ENCODE results near the gene MCM3. TPM values are rescaled to one million over a fixed set of nuclear protein-coding genes. Genes with fewer than 3 reads are reported as not detected.

MCM3 gene
- polyA plus RNA-seq, 1 donor = 55.9 TPM

DNA sequence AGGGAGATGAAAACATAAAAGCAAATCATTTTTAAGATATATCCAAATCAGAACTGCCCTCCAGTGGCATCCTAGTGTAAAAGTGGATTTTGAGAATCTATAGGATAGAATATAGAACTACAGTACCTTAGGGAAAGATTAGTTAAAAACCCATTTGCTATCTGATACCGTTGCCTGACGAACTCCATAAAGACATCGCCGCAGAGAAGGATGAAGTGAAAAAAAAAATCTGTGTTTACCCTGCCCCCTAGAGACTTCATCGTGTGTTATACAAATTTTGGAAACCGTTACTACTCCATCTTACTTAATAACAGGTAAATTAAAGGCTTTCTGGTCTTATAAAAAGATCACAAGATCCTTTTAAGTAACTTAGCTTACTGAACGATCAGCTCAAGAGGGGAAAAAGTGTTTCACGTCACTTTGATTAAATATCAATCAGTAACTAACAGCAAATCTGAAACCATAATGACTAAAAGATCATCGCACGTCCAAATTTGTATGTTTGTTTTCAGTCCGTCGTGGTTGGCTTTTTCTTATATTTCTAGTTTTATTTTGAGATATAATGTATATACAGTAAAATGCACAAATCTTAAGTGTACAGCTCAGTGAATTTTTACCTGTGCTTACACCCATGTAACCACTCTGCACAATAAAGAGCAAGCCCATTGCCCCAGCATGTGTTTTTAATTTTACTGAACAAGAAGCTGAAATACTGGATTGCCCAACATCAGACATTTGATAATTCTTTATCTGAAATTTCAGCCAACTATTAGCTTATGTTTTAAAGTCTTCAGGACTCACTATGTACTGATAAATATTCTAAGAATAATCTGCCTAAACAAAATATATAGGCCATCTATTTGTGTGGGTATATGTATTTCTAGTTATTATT, 881 bp upstream of the MCM3 start:
- Histone ChIP-seq H3K4me3 (ENCODE audit: low read length) (peak overlapping the region; percentile 41), H3K27me3 (ENCODE audit: control insufficient read depth, insufficient read depth, low read length) (no peaks in the 10 kb centered on the region), H3K9me3 (ENCODE audit: control insufficient read depth, low read depth, low read length) (no peaks in the 10 kb centered on the region), H3K36me3 (ENCODE audit: control insufficient read depth, insufficient read depth, low read length) (peaks cover 21% of the 10 kb centered on the region), H3K27ac (ENCODE audit: low read length) (no peak overlapping the region), H3K4me1 (ENCODE audit: control insufficient read depth, insufficient read depth, low read length) (no peaks in the 10 kb centered on the region)
- WGBS (ENCODE audit: insufficient coverage, low lambda C conversion rate) = 22% methylated on average over 6 of the region's 12 CpGs
- DNase-seq = no peak

DNA sequence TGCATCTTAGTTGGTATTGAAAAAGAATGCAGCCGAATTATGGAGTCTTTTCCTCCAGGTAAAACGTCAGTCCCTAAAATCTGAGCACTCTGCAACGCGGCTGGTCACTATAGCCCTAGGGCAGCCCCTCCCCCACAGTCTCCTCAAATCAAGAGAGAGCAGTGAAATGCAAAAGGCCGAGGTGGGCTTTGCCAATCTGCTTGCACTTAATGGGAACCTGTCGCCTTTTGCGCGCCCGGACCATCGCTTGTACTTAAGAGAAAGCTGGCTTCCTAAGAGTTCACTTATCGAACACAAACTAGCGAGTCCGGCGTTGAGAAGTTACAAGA, 447 bp downstream of the MCM3 start:
- WGBS (ENCODE audit: insufficient coverage, low lambda C conversion rate) = no CpG with 5 or more reads among the region's 14 CpGs
- Histone ChIP-seq H3K27me3 (ENCODE audit: control insufficient read depth, insufficient read depth, low read length) (no peaks in the 10 kb centered on the region), H3K27ac (ENCODE audit: low read length) (peak overlapping the region; percentile 51), H3K9me3 (ENCODE audit: control insufficient read depth, low read depth, low read length) (no peaks in the 10 kb centered on the region), H3K4me1 (ENCODE audit: control insufficient read depth, insufficient read depth, low read length) (no peaks in the 10 kb centered on the region), H3K4me3 (ENCODE audit: low read length) (peak overlapping the region; percentile 78), H3K36me3 (ENCODE audit: control insufficient read depth, insufficient read depth, low read length) (peaks cover 32% of the 10 kb centered on the region)
- DNase-seq = no peak

DNA sequence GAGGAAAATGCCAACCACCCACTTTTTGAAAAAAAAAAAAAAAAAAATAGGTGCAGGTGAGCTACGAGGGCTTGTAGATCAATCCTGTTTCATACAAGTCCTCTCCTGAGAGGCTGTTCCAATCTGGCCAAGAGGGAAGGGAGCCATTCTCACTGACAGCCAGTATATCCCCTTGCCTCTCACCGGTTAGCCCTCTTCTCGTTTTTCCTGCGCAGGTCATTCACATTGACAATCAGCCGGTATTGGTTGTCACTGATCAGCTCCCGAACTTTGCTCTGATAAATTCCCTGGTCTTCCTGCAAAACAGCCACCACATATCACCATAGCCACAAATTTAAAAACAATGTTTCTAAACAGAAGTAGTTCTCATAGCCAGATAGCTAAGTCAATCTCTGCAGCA, 1.4 kb downstream of the MCM3 start:
- Histone ChIP-seq H3K27ac (ENCODE audit: low read length) (no peak overlapping the region), H3K36me3 (ENCODE audit: control insufficient read depth, insufficient read depth, low read length) (peaks cover 41% of the 10 kb centered on the region), H3K9me3 (ENCODE audit: control insufficient read depth, low read depth, low read length) (no peaks in the 10 kb centered on the region), H3K4me3 (ENCODE audit: low read length) (peak overlapping the region; percentile 78), H3K27me3 (ENCODE audit: control insufficient read depth, insufficient read depth, low read length) (no peaks in the 10 kb centered on the region), H3K4me1 (ENCODE audit: control insufficient read depth, insufficient read depth, low read length) (no peaks in the 10 kb centered on the region)
- DNase-seq = no peak
- WGBS (ENCODE audit: insufficient coverage, low lambda C conversion rate) = 17% methylated on average over 1 of the region's 6 CpGs

DNA sequence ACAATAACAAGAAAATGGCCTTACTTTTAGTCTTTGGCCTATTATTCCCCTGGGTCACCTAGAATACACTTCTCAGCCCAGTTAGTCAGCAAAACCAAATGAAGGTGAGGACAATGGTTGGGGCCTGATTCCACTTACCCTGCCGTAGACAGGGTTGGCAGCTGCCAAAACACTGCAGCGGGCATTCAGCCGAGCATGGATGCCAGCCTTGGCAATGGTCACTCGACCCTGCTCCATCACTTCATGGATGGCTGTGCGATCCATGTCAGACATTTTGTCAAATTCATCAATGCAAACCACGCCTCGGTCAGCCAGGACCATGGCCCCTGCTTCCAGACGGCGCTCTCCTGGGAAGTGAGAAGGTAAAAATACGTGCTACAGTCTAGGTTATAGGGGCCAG, 8.4 kb downstream of the MCM3 start:
- H3K36me3 ChIP-seq (ENCODE audit: control insufficient read depth, insufficient read depth, low read length) = peaks cover 83% of the 10 kb centered on the region
- no peak overlapping the region for H3K4me3 ChIP-seq (ENCODE audit: low read length)
- no CpG with 5 or more reads among the region's 10 CpGs for WGBS (ENCODE audit: insufficient coverage, low lambda C conversion rate)
- H3K27me3 ChIP-seq (ENCODE audit: control insufficient read depth, insufficient read depth, low read length) = no peaks in the 10 kb centered on the region
- no peak for DNase-seq
- no peak overlapping the region for H3K27ac ChIP-seq (ENCODE audit: low read length)
- no peaks in the 10 kb centered on the region for H3K9me3 ChIP-seq (ENCODE audit: control insufficient read depth, low read depth, low read length)
- no peaks in the 10 kb centered on the region for H3K4me1 ChIP-seq (ENCODE audit: control insufficient read depth, insufficient read depth, low read length)

DNA sequence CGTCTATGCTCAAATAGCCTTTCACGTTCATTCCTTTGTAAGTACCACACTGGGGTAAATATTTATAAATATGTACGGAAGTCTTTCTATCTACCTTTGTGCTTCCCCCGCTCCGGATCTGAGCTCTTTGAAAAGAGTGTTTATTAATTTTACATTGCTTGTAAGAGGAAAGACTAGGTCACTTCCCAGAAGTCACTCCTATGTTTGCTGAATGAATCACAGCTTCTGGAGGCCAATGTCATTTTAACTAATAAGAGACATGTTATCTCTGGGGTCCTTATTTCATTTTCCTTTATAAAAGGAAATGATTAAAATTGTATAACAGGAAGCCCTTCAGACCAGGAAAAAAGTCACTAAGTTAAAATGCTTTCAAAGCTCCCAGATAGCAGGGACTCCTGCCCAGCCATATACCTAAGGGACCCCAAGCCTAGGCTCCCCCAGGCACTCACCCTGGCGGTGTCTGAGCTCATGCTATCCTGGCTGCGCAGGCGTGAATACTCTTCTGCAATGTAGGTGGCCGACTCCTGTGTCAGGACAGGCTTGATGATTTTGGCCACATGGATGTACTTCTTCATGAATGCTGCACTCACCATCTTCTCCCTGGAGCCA, 12.6 kb downstream of the MCM3 start:
- Histone ChIP-seq H3K27me3 (ENCODE audit: control insufficient read depth, insufficient read depth, low read length) (no peaks in the 10 kb centered on the region), H3K9me3 (ENCODE audit: control insufficient read depth, low read depth, low read length) (no peaks in the 10 kb centered on the region), H3K4me1 (ENCODE audit: control insufficient read depth, insufficient read depth, low read length) (no peaks in the 10 kb centered on the region), H3K27ac (ENCODE audit: low read length) (no peak overlapping the region), H3K36me3 (ENCODE audit: control insufficient read depth, insufficient read depth, low read length) (peaks cover 81% of the 10 kb centered on the region), H3K4me3 (ENCODE audit: low read length) (no peak overlapping the region)
- DNase-seq = no peak
- WGBS (ENCODE audit: insufficient coverage, low lambda C conversion rate) = 88% methylated on average over 3 of the region's 9 CpGs

DNA sequence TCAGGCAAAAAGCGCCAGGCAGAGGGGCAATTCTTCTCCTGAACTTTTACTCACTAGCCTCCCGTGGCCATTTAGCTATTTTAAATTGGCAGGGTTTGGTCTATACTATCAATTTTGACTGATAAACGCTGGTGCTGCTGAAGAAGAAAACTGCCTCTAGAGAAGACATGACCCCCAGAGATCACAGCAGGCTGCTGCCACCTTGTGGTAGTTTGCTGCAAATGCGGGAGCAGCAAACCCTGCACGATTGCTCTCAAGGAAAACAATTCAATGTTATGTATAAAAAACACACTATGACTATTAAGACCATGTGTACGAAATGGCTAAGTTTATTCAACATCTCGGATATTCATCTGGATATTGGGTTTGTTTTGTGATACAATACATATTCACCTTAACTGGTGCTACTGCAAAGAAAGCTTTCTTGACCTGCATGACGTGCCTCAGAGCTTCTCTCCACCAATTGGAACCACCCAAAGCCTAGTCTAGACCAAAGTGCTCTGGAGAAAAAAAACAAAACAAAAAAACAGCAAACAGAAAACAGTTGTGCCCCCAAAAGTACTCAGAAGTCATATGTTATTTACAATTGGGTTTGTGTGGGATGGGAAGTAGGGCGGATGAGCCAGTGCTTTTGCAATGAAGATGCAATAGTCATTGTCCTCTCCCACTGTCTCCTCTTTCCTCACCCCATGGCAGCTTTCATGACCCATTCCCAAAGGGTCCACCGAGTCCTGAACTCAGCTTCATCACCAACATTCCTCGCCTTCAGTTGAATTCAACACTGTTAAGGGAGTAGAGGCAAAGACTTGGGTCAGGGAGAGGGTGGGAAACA, 20.6 kb downstream of the MCM3 start:
- Histone ChIP-seq H3K27me3 (ENCODE audit: control insufficient read depth, insufficient read depth, low read length) (no peaks in the 10 kb centered on the region), H3K4me1 (ENCODE audit: control insufficient read depth, insufficient read depth, low read length) (no peaks in the 10 kb centered on the region), H3K9me3 (ENCODE audit: control insufficient read depth, low read depth, low read length) (no peaks in the 10 kb centered on the region), H3K36me3 (ENCODE audit: control insufficient read depth, insufficient read depth, low read length) (peaks cover 61% of the 10 kb centered on the region), H3K27ac (ENCODE audit: low read length) (no peak overlapping the region), H3K4me3 (ENCODE audit: low read length) (no peak overlapping the region)
- peak; percentile 27 to 53 for DNase-seq
- 100% methylated on average over 1 of the region's 11 CpGs for WGBS (ENCODE audit: insufficient coverage, low lambda C conversion rate)

DNA sequence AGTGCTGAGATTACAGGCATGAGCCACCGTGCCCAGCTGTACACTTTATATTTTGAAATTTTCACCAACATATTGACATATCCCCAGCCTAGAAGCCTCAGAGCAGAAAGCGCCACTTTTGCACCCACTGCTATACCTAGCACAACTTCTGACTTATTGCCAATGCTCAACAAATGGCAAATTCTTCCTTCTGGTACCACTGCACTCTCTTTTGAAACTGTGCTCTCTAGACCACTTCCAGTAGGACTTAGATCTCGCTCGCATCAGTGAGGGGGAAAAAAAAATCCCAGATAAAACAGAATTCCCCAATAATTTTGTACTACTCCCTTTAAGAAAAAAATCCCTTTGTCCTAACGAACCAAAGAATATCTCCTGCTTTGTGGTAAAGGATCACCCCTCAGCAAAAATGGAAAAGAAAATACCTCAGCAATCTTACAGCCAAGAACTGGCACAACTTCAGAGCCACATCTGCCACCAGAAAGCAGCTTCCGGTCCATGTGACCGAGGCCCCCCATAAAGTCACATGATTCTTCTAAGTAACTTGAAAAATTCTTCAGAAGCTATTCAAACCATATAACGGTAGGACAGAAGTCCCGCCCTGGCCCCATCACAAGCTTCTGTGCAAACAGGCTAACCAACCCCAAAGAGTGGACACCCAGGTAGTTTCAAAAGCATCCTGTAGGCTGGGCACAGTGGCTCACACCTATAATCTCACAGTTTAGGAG, 21.8 kb downstream of the MCM3 start:
- Histone ChIP-seq H3K27me3 (ENCODE audit: control insufficient read depth, insufficient read depth, low read length) (no peaks in the 10 kb centered on the region), H3K9me3 (ENCODE audit: control insufficient read depth, low read depth, low read length) (no peaks in the 10 kb centered on the region), H3K4me1 (ENCODE audit: control insufficient read depth, insufficient read depth, low read length) (no peaks in the 10 kb centered on the region), H3K36me3 (ENCODE audit: control insufficient read depth, insufficient read depth, low read length) (peaks cover 49% of the 10 kb centered on the region), H3K4me3 (ENCODE audit: low read length) (no peak overlapping the region), H3K27ac (ENCODE audit: low read length) (no peak overlapping the region)
- WGBS (ENCODE audit: insufficient coverage, low lambda C conversion rate) = 100% methylated on average over 1 of the region's 9 CpGs
- no peak for DNase-seq

DNA sequence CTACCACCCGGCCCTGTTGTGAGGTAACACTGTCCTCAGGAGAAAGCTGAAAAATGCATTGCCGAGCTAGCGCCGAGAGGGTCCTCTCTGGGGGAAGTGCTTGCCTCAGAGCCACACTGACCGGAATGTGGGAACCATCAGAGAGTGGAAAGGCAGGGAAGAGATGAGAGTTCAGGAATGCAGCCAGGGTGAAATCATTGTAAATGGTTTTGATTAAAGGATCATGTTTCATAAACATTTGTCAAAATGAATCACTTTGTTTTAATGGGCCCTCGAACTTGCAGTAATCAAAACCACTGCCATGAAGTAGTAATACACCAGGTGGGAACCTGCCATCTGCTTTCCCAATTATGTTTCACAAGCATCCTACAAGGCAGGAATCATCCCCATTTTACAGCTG, 23.3 kb downstream of the MCM3 start:
- peaks cover 40% of the 10 kb centered on the region for H3K36me3 ChIP-seq (ENCODE audit: control insufficient read depth, insufficient read depth, low read length)
- no peak for DNase-seq
- WGBS (ENCODE audit: insufficient coverage, low lambda C conversion rate) = no CpG with 5 or more reads among the region's 6 CpGs

DNA sequence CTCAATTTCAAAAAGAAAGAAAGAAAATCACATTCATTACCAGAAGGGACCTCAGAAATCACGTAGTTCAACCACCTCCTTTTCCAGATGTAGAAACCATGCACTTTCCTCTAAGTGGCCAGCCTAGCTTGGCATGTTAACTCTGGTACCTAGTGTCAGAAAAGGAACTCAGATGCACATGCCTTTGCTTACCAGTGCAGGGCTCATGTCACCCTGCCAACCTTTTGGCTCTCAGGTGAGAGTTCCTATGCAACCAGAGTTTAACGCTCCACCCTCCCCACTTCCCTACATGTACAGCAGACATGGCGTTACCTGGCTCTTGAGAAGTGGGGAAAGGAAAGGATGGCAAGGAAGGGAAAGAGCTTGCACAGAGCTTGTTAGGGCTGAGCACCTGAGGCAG, 23.9 kb downstream of the MCM3 start:
- Histone ChIP-seq H3K36me3 (ENCODE audit: control insufficient read depth, insufficient read depth, low read length) (peaks cover 34% of the 10 kb centered on the region), H3K4me3 (ENCODE audit: low read length) (no peak overlapping the region), H3K27me3 (ENCODE audit: control insufficient read depth, insufficient read depth, low read length) (no peaks in the 10 kb centered on the region), H3K9me3 (ENCODE audit: control insufficient read depth, low read depth, low read length) (no peaks in the 10 kb centered on the region), H3K27ac (ENCODE audit: low read length) (no peak overlapping the region), H3K4me1 (ENCODE audit: control insufficient read depth, insufficient read depth, low read length) (no peaks in the 10 kb centered on the region)
- no CpG with 5 or more reads among the region's 3 CpGs for WGBS (ENCODE audit: insufficient coverage, low lambda C conversion rate)
- DNase-seq = no peak

More for the DNA sequence above, 23.3 kb downstream of the MCM3 start:
- no peak overlapping the region for H3K4me3 ChIP-seq (ENCODE audit: low read length)
- H3K27me3 ChIP-seq (ENCODE audit: control insufficient read depth, insufficient read depth, low read length) = no peaks in the 10 kb centered on the region
- no peaks in the 10 kb centered on the region for H3K4me1 ChIP-seq (ENCODE audit: control insufficient read depth, insufficient read depth, low read length)
- no peaks in the 10 kb centered on the region for H3K9me3 ChIP-seq (ENCODE audit: control insufficient read depth, low read depth, low read length)
- H3K27ac ChIP-seq (ENCODE audit: low read length) = no peak overlapping the region

DNA sequence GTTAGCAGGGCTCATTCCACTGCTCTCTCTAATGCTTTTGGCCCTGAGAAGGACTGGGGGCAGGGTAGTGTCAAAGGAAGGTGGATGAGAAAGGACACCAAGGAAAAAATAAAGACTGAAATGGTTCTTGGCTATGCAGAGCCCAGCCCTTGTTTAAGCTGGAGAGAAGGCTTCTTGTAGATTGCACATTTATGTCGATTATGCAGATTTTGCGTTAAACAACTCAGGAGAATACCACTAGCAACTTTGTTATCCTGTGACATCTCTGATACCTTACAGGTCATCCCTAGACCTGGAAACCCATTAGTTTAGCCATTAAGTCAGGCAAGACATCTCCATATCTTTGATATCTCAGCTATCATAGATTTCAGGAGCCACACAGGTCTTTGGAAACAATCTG, 29.1 kb downstream of the MCM3 start:
- peaks cover 2% of the 10 kb centered on the region for H3K27me3 ChIP-seq (ENCODE audit: control insufficient read depth, insufficient read depth, low read length)
- H3K9me3 ChIP-seq (ENCODE audit: control insufficient read depth, low read depth, low read length) = no peaks in the 10 kb centered on the region
- DNase-seq = no peak
- H3K36me3 ChIP-seq (ENCODE audit: control insufficient read depth, insufficient read depth, low read length) = no peaks in the 10 kb centered on the region
- H3K27ac ChIP-seq (ENCODE audit: low read length) = no peak overlapping the region
- H3K4me1 ChIP-seq (ENCODE audit: control insufficient read depth, insufficient read depth, low read length) = no peaks in the 10 kb centered on the region
- WGBS (ENCODE audit: insufficient coverage, low lambda C conversion rate) = 100% methylated on average over 1 of the region's 2 CpGs
- no peak overlapping the region for H3K4me3 ChIP-seq (ENCODE audit: low read length)

Data from large intestine (tissue), 3 donors.